ENCODE data around the gene RNASE3.
A peak's percentile ranks its signal among the peaks of the same experiment; 100 is the strongest.
"Not testable (repeated sequence)": the region's sequence is repeated elsewhere in the genome, so short reads cannot be mapped to it uniquely, and the experiment has no call there.

Gene RNASE3

DNA sequence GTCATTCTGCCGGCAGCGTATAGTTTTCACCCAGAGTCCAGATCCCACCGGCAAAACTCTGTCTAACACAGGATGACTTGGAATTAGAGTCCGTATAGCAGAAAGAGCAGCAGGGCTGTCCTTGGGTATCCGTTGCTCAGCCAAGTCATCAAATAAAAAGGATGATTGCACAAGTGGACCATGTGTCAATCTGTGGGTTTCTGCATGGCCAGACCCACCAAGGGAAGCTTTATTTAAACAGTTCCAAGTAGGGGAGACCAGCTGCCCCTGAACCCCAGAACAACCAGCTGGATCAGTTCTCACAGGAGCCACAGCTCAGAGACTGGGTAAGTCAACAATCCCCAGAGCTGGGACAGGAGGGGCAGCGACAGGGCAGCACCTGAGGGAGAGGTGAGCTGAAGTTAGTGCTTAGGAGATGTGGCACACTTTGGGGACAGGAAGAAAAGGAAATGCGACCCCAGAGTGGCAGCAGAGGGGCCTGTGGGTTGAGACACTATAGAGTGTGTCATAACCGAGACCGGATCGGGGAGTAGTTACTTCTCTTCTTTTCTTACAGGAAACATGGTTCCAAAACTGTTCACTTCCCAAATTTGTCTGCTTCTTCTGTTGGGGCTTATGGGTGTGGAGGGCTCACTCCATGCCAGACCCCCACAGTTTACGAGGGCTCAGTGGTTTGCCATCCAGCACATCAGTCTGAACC lies at the start of gene RNASE3:
RNASE3 (plus strand) TSS at position 260 of the 700 bp plus-strand sequence; CDS start at position 562, 302 bp downstream.
- not testable (repeated sequence) for H3K79me2 ChIP-seq (ENCODE audit: control insufficient read depth, insufficient read depth, low read length, unreplicated experiment); H3K4me1 ChIP-seq (ENCODE audit: control insufficient read depth, insufficient read depth, low read length, unreplicated experiment); H2AFZ ChIP-seq (ENCODE audit: low read length, unreplicated experiment); H3K4me3 ChIP-seq (ENCODE audit: low read depth, low read length); H3K36me3 ChIP-seq (ENCODE audit: insufficient read depth, low read length); H3K27ac ChIP-seq (ENCODE audit: low read depth, low read length)
- peaks cover 60% of the 10 kb centered on the region for H3K27me3 ChIP-seq (ENCODE audit: insufficient read depth, low read length)

DNA sequence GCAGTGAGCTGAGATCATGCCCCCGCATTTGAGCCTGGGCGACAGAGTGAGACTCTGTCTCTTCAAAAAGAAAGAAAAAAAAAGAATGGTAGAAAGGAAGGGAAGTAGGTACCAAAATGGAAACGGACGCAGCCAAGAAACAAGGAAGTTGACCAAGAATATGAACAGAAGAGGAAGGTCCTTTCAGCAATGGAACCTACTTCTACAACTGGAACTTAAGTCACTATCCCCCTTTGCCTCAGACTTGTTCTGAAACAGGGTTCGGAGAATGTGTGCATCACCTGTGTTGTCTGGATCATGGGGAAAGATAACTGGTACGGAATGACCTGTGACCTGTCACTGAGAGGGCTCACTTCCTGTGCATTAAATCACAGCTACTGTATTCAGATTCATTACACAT lies 44.6 kb upstream of the RNASE3 start:
- Histone ChIP-seq H3K79me2 (ENCODE audit: control insufficient read depth, insufficient read depth, low read length, unreplicated experiment) (no peaks in the 10 kb centered on the region), H3K27ac (ENCODE audit: low read depth, low read length) (no peak overlapping the region), H3K27me3 (ENCODE audit: insufficient read depth, low read length) (peaks cover 30% of the 10 kb centered on the region), H2AFZ (ENCODE audit: low read length, unreplicated experiment) (no peak overlapping the region), H3K4me1 (ENCODE audit: control insufficient read depth, insufficient read depth, low read length, unreplicated experiment) (peaks cover 9% of the 10 kb centered on the region), H3K4me3 (ENCODE audit: low read depth, low read length) (no peak overlapping the region), H3K36me3 (ENCODE audit: insufficient read depth, low read length) (no peaks in the 10 kb centered on the region)

DNA sequence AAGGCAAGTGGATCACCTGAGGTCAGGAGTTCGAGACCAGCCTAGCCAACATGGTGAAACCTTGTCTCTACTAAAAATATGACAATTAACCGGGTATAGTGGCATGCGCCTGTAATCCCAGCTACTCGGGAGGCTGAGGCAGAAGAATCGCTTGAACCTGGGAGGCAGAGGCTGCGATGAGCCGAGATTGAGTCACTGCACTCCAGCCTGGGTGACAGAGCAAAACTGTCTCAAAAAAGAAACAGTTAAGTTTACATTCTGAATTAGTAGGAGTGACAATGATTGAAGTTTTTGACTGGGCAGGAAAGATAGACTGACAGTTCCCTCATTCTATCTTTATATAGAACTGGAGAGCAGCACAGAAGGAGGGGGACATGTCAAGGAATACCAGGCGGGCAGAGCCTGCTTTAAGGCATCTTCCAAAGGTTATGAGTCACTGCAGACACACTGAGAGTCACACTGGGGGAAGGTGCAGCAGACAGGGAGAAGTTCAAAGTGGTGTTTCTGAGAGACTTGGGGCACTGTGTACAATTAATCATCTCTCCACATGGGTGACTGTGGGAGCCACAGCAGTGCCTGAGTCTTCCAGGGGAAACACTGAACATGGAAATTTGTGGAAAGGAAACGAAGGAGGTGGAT lies 42.8 kb upstream of the RNASE3 start:
- Histone ChIP-seq H3K4me1 (ENCODE audit: control insufficient read depth, insufficient read depth, low read length, unreplicated experiment) (peaks cover 9% of the 10 kb centered on the region), H3K4me3 (ENCODE audit: low read depth, low read length) (no peak overlapping the region), H3K27me3 (ENCODE audit: insufficient read depth, low read length) (peaks cover 37% of the 10 kb centered on the region), H2AFZ (ENCODE audit: low read length, unreplicated experiment) (no peak overlapping the region), H3K79me2 (ENCODE audit: control insufficient read depth, insufficient read depth, low read length, unreplicated experiment) (no peaks in the 10 kb centered on the region), H3K27ac (ENCODE audit: low read depth, low read length) (no peak overlapping the region), H3K36me3 (ENCODE audit: insufficient read depth, low read length) (no peaks in the 10 kb centered on the region)

DNA sequence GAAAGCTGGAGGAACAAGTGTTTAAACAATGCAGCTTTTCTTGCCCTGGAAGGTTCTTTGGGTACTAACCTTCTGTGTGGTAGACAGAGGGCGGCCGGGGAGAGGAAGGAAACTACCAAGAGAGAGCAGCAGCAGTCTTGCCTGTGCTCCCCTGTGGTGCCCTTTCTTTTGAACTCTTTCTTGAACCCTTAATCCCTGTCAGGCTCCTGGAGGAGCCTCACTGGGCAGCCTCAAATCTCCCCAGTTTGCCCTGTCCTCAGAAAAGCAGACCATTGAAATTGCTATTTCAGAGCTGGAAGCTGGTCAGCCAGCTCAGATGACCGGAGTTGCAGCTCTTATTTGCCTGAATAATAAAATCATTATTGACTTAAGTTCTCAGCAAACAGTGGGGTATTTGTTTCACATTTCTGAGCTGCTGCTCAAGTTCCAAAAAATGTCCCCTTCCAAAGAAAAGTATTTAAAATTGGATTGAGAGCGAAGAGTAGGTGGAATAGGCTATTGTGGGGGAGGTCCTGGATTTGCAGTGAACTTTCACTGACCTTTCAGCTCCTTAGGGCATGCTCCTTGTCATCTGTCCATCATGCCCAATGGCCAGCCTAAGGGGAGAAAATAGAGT lies 42.1 kb upstream of the RNASE3 start:
- no peak overlapping the region for H3K27ac ChIP-seq (ENCODE audit: low read depth, low read length)
- no peak overlapping the region for H3K4me3 ChIP-seq (ENCODE audit: low read depth, low read length)
- no peaks in the 10 kb centered on the region for H3K36me3 ChIP-seq (ENCODE audit: insufficient read depth, low read length)
- peaks cover 9% of the 10 kb centered on the region for H3K4me1 ChIP-seq (ENCODE audit: control insufficient read depth, insufficient read depth, low read length, unreplicated experiment)
- no peak overlapping the region for H2AFZ ChIP-seq (ENCODE audit: low read length, unreplicated experiment)
- H3K79me2 ChIP-seq (ENCODE audit: control insufficient read depth, insufficient read depth, low read length, unreplicated experiment), result no peaks in the 10 kb centered on the region
- peaks cover 42% of the 10 kb centered on the region for H3K27me3 ChIP-seq (ENCODE audit: insufficient read depth, low read length)

DNA sequence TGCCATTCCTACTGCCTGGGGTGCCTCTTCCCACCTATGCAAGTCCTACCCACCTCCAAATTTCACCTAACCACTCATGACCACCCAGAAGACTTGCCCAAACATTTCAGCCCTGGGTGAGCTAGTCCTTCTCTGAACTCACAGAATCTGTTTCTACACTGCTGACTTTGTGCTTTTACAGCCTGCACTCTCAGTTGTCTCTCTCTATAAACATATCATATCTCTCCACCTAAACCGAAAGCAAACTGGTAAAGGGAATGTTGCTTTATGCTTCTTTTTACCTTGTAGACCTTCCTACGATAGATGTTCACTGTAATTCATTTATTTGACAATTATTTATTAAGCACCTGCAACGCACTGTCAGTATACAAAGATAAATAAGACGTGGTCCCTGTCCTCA lies 38.1 kb upstream of the RNASE3 start:
- Histone ChIP-seq H3K4me1 (ENCODE audit: control insufficient read depth, insufficient read depth, low read length, unreplicated experiment) (peaks cover 9% of the 10 kb centered on the region), H3K36me3 (ENCODE audit: insufficient read depth, low read length) (no peaks in the 10 kb centered on the region), H3K79me2 (ENCODE audit: control insufficient read depth, insufficient read depth, low read length, unreplicated experiment) (no peaks in the 10 kb centered on the region), H3K4me3 (ENCODE audit: low read depth, low read length) (no peak overlapping the region), H3K27me3 (ENCODE audit: insufficient read depth, low read length) (peaks cover 47% of the 10 kb centered on the region), H2AFZ (ENCODE audit: low read length, unreplicated experiment) (no peak overlapping the region), H3K27ac (ENCODE audit: low read depth, low read length) (no peak overlapping the region)

DNA sequence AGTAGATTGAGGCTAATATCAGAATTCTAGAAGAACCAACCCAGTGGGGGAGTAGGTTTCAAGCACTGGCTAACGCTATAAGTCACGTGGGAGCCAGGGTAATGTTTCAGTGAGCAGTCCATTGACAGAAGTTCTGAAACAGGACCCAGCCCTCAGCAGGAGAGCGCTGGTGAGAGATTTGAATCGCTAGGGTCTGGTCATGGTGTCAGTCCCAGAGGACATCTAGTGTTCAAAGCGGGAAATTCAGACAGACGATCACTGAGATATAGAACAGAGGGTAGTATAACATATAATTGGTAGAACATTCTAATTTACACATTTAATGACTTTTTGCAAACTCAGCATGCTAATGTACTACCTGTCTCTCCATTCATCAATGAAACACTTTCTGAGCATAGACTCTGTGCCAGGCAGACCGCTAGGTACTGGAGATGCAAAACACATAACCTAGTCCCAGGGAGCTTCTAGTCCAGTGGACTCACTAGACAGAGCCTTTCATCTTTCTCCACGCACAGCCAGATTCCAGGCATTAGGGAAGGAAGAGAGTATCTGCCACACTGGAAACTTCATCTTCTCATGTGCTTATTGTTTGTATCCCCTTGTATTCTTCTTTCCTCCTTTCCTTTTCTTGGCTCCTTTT lies 35.4 kb upstream of the RNASE3 start:
- Histone ChIP-seq H3K4me1 (ENCODE audit: control insufficient read depth, insufficient read depth, low read length, unreplicated experiment) (no peaks in the 10 kb centered on the region), H2AFZ (ENCODE audit: low read length, unreplicated experiment) (no peak overlapping the region), H3K27me3 (ENCODE audit: insufficient read depth, low read length) (peaks cover 64% of the 10 kb centered on the region), H3K79me2 (ENCODE audit: control insufficient read depth, insufficient read depth, low read length, unreplicated experiment) (no peaks in the 10 kb centered on the region), H3K4me3 (ENCODE audit: low read depth, low read length) (no peak overlapping the region), H3K36me3 (ENCODE audit: insufficient read depth, low read length) (no peaks in the 10 kb centered on the region), H3K27ac (ENCODE audit: low read depth, low read length) (no peak overlapping the region)

DNA sequence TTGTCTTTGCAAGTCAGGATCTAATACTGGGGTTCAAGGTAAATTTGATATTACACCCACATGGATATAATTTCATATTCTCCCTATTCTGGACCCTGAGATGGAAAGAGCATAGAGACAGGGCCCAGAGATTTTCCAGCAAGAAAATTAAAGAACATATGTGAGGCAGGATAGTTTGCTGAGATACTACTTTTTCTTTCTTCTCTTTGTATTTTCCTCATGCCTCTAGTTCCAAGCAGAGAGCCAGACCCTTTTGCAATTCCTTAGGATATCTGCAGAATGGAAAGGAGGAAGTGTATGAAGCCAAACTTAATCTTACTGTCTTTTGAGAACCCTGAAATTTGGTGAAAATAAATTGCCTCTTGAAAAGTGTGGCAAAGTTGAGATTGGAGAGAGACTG lies 34.0 kb upstream of the RNASE3 start:
- Histone ChIP-seq H3K27me3 (ENCODE audit: insufficient read depth, low read length) (peaks cover 50% of the 10 kb centered on the region), H3K4me3 (ENCODE audit: low read depth, low read length) (no peak overlapping the region), H3K4me1 (ENCODE audit: control insufficient read depth, insufficient read depth, low read length, unreplicated experiment) (no peaks in the 10 kb centered on the region), H3K36me3 (ENCODE audit: insufficient read depth, low read length) (no peaks in the 10 kb centered on the region), H3K79me2 (ENCODE audit: control insufficient read depth, insufficient read depth, low read length, unreplicated experiment) (no peaks in the 10 kb centered on the region), H3K27ac (ENCODE audit: low read depth, low read length) (no peak overlapping the region), H2AFZ (ENCODE audit: low read length, unreplicated experiment) (no peak overlapping the region)

DNA sequence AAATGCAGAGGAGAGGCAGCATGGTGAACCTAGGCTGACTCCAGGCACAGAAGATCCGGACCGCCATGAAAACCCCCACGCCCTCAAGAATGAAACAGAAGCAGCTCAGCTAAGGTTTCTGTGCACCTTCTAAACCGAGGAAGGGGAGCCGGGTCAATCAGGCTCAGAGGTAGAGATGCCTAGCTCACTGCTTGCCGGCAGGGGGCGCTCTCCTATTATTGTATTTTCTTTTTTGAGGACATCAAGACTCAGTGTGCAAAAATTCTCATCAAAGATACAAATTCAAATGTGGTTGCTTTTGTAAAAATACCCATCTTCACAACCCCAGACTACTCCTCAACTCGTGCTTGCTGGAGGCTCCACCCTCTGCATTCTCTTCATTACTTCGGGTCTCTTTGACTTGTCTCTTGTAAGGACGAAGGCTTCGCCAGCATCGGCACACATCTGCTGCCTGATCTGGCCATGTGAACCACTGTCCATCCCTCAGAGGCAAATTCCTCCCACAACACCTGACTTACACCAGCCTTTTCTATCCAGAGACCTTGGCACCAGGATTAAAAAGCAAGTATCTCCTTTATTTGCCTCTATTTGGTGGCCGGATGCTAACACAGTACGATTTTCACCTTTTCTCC lies 33.4 kb upstream of the RNASE3 start:
- Histone ChIP-seq H3K4me3 (ENCODE audit: low read depth, low read length) (peak overlapping the region; percentile 34), H3K27me3 (ENCODE audit: insufficient read depth, low read length) (peaks cover 45% of the 10 kb centered on the region), H3K27ac (ENCODE audit: low read depth, low read length) (no peak overlapping the region), H2AFZ (ENCODE audit: low read length, unreplicated experiment) (no peak overlapping the region), H3K4me1 (ENCODE audit: control insufficient read depth, insufficient read depth, low read length, unreplicated experiment) (no peaks in the 10 kb centered on the region), H3K36me3 (ENCODE audit: insufficient read depth, low read length) (no peaks in the 10 kb centered on the region), H3K79me2 (ENCODE audit: control insufficient read depth, insufficient read depth, low read length, unreplicated experiment) (no peaks in the 10 kb centered on the region)

DNA sequence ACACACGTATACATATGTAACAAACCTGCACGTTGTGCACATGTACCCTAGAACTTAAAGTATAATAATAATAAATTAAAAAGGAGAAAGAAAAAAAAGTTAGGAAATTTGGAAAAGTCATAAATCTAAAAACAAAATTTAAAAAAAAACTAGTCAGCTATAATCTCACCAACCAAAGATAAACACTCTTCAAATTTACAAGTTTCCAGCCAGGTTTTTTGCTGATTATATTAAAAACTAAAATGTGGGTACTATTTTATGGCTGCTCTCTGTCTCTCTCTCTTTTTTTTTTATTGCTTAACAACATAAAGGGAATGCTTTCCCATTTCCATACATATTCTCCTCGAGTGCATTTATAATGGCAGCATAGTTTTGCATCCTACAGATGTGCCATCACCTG lies 25.0 kb upstream of the RNASE3 start:
- no peak overlapping the region for H2AFZ ChIP-seq (ENCODE audit: low read length, unreplicated experiment)
- no peak overlapping the region for H3K4me3 ChIP-seq (ENCODE audit: low read depth, low read length)
- no peaks in the 10 kb centered on the region for H3K36me3 ChIP-seq (ENCODE audit: insufficient read depth, low read length)
- no peaks in the 10 kb centered on the region for H3K79me2 ChIP-seq (ENCODE audit: control insufficient read depth, insufficient read depth, low read length, unreplicated experiment)
- H3K27ac ChIP-seq (ENCODE audit: low read depth, low read length), result no peak overlapping the region
- no peaks in the 10 kb centered on the region for H3K4me1 ChIP-seq (ENCODE audit: control insufficient read depth, insufficient read depth, low read length, unreplicated experiment)
- H3K27me3 ChIP-seq (ENCODE audit: insufficient read depth, low read length), result peaks cover 39% of the 10 kb centered on the region

DNA sequence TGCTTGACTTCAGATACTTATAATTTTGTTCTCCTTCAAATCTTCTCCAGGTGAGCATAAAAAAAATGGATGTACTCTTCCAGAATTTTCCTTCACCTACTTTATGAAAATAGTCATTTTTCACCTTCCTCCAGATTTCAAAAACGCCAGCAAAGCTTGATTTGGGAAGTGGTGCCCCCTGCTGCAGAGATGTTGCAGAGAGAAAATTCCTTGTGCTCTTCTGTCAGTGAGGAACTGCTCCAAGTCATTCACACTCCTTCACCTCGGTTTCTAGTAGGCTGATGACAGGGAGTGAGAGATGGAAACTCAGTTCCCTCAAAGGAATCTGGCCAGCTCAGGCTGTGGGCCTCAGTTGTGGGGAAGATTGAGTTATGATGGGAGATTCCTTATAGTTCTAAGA lies 24.2 kb upstream of the RNASE3 start:
- H3K4me3 ChIP-seq (ENCODE audit: low read depth, low read length), result no peak overlapping the region
- peaks cover 45% of the 10 kb centered on the region for H3K27me3 ChIP-seq (ENCODE audit: insufficient read depth, low read length)
- no peaks in the 10 kb centered on the region for H3K79me2 ChIP-seq (ENCODE audit: control insufficient read depth, insufficient read depth, low read length, unreplicated experiment)
- H2AFZ ChIP-seq (ENCODE audit: low read length, unreplicated experiment), result no peak overlapping the region
- no peaks in the 10 kb centered on the region for H3K4me1 ChIP-seq (ENCODE audit: control insufficient read depth, insufficient read depth, low read length, unreplicated experiment)
- H3K36me3 ChIP-seq (ENCODE audit: insufficient read depth, low read length), result no peaks in the 10 kb centered on the region
- H3K27ac ChIP-seq (ENCODE audit: low read depth, low read length), result no peak overlapping the region

All from ACC112 (cell line).